Type B pancreatic cell (in vitro differentiated cells): ENCODE measurements around the gene SSB. TPM values are rescaled to one million over a fixed set of nuclear protein-coding genes. Genes with fewer than 3 reads are reported as not detected.

Experiments used
- DNase-seq: peaks from one replicate; pipeline ENCODE4 v3.0.0; 2021; ENCODE audit warnings: mixed read lengths; ENCODE audit not compliant: unreplicated experiment; ENCODE audit errors: extremely low spot score
- H3K27ac Mint-ChIP-seq: 2 replicates; pipeline ENCODE4 v1.8.0; 2021; ENCODE audit warnings: mild to moderate bottlenecking, mixed read lengths
- H3K27me3 Mint-ChIP-seq: 2 replicates; pipeline ENCODE4 v1.8.0; 2021; ENCODE audit warnings: mixed read lengths
- H3K36me3 Mint-ChIP-seq: 2 replicates; pipeline ENCODE4 v1.8.0; 2021; ENCODE audit warnings: mixed read lengths
- H3K4me1 Mint-ChIP-seq: one replicate; pipeline ENCODE4 v1.8.0; 2021; ENCODE audit warnings: mixed read lengths; ENCODE audit not compliant: unreplicated experiment
- H3K4me3 Mint-ChIP-seq: 2 replicates; pipeline ENCODE4 v1.8.0; 2021; ENCODE audit warnings: mild to moderate bottlenecking, mixed read lengths
- H3K9me3 Mint-ChIP-seq: 2 replicates; pipeline ENCODE4 v1.8.0; 2021; ENCODE audit warnings: mixed read lengths
- total RNA-seq: library from RNA; stranded (reverse); gene quantifications from 2 replicates; pipeline ENCODE4 v1.2.1, GENCODE V29; 2021; ENCODE audit warnings: low replicate concordance
- TF ChIP-seq, protein P1 (sequence below): fragments of 200-600 bp; sonication (generic); conservative IDR thresholded peaks from 2 replicates; pipeline ENCODE4 v1.5.0; 2021; ENCODE audit warnings: antibody characterized with exemption, mild to moderate bottlenecking

SSB gene
- total RNA-seq, 1 donor from 2014 or later = 142 TPM

DNA sequence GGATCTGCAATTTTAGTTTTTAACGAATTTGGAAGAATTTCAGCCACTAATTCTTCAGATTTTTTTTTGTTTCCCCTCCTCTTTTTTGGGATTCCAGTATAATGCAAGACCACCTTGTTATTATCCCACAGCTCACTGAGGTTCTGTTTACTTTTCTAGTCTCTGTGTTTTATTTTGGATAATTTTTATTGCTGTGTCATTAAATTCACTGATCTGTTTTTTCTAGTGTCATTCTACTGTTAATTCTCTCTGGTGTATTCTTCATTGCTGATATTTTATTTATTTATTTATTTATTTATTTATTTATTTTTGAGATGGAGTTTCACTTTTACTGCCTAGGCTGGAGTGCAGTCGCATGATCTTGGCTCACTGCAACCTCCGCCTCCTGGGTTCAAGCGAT lies 60.8 kb downstream of the SSB start:
- Mint-ChIP-seq H3K4me3 (no peak overlapping the region), H3K27ac (no peak overlapping the region), H3K27me3 (no peaks in the 10 kb centered on the region), H3K9me3 (peaks cover 9% of the 10 kb centered on the region), H3K36me3 (peaks cover 18% of the 10 kb centered on the region), H3K4me1 (peaks cover 9% of the 10 kb centered on the region)
- DNase-seq = no peak
- TF ChIP-seq, protein P1, sequence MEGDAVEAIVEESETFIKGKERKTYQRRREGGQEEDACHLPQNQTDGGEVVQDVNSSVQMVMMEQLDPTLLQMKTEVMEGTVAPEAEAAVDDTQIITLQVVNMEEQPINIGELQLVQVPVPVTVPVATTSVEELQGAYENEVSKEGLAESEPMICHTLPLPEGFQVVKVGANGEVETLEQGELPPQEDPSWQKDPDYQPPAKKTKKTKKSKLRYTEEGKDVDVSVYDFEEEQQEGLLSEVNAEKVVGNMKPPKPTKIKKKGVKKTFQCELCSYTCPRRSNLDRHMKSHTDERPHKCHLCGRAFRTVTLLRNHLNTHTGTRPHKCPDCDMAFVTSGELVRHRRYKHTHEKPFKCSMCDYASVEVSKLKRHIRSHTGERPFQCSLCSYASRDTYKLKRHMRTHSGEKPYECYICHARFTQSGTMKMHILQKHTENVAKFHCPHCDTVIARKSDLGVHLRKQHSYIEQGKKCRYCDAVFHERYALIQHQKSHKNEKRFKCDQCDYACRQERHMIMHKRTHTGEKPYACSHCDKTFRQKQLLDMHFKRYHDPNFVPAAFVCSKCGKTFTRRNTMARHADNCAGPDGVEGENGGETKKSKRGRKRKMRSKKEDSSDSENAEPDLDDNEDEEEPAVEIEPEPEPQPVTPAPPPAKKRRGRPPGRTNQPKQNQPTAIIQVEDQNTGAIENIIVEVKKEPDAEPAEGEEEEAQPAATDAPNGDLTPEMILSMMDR = no peak

DNA sequence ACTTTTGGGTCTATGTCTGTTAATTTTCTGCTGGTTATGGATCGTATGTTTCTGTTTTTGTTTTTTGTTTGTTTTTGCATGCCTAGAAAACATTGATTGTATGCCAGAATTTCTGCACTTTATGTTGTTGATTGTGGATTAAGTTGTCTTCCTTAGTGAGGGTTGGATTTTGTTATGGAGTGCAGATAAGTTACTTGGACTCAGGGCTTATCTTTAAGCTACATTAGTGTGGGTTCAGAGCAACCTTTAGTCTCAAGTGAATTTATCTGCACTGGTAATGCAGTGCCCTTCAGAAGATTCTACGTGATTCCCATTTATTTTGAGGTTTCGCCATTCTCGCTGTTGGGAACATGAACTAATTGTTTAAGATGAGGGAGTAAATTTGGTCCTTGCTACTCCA lies 61.5 kb downstream of the SSB start:
- Mint-ChIP-seq H3K27me3 (no peaks in the 10 kb centered on the region), H3K36me3 (peaks cover 18% of the 10 kb centered on the region), H3K4me3 (no peak overlapping the region), H3K4me1 (peaks cover 9% of the 10 kb centered on the region), H3K9me3 (peaks cover 9% of the 10 kb centered on the region), H3K27ac (no peak overlapping the region)
- TF ChIP-seq, protein P1 = no peak
- no peak for DNase-seq

Other genes with a start within 250 kb of the SSB start
- gene FASTKD1, start 225.0 kb upstream of the SSB start, total RNA-seq = 35.8 and 38.8 TPM in 2 replicates
- 53.2 and 61.4 TPM in 2 replicates for gene PPIG, start 214.5 kb upstream of the SSB start, total RNA-seq
- gene CFAP210, start 104.5 kb upstream of the SSB start, total RNA-seq = 0.19 and 1.4 TPM in 2 replicates
- gene PHOSPHO2, start 104.4 kb upstream of the SSB start, total RNA-seq = 8.5 and 11.6 TPM in 2 replicates
- gene KLHL23, start 65.0 kb upstream of the SSB start, total RNA-seq = 12.1 and 34.9 TPM in 2 replicates
- 39.3 and 49.4 TPM in 2 replicates for gene METTL5, start 26.0 kb downstream of the SSB start, total RNA-seq
- gene UBR3, start 28.6 kb downstream of the SSB start, total RNA-seq = 32.5 and 34.4 TPM in 2 replicates